ENCODE measurements around the gene FMN1. TPM values are rescaled to one million over a fixed set of nuclear protein-coding genes. Genes with fewer than 3 reads are reported as not detected.

FMN1 gene
- total RNA-seq, 1 experiment from 2014 or later: 4.5 TPM

GRCh38 chr15:32737304-32737703 is 457.2 kb downstream of the FMN1 start:
- CTCF ChIA-PET: no interaction called here
- POLR2A ChIA-PET: no interaction called here
- H3K27me3 Mint-ChIP-seq (ENCODE audit: low read depth): no peaks in the 10 kb centered on the region; the same call in 1 of the 2 replicates
- H3K27ac Mint-ChIP-seq: no peak overlapping the region
- peaks cover 7% of the 10 kb centered on the region for H3K4me1 Mint-ChIP-seq
- no peak overlapping the region for H3K4me3 Mint-ChIP-seq
- peaks cover 7% of the 10 kb centered on the region for H3K36me3 Mint-ChIP-seq
- H3K9me3 Mint-ChIP-seq: peaks cover 24% of the 10 kb centered on the region
- ATAC-seq (no peak), DNase-seq (ENCODE audit: low spot score) (no peak)
- no peak for TF ChIP-seq NR3C1 (CRISPR knock-in tag; conservative IDR thresholded peaks at IDR 0.05; ENCODE audit: low read depth)

DNA sequence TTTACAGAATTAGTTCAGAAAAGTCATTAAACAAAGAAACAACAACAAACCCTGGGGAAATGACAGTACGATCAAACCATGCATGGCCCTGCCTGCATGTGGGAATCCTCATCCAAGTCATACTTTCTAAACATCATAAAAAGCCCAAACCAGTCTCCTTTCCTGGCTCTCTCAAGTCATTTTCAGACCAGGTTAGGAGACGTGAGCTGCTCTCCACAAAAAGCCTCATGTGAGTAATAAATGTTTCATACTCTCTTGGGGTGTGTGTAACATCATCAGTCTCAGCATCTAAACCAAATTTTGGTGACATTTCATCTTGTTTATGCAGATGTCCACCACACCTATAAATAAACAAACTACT is 457.8 kb downstream of the FMN1 start:
- TF ChIP-seq, protein P1, sequence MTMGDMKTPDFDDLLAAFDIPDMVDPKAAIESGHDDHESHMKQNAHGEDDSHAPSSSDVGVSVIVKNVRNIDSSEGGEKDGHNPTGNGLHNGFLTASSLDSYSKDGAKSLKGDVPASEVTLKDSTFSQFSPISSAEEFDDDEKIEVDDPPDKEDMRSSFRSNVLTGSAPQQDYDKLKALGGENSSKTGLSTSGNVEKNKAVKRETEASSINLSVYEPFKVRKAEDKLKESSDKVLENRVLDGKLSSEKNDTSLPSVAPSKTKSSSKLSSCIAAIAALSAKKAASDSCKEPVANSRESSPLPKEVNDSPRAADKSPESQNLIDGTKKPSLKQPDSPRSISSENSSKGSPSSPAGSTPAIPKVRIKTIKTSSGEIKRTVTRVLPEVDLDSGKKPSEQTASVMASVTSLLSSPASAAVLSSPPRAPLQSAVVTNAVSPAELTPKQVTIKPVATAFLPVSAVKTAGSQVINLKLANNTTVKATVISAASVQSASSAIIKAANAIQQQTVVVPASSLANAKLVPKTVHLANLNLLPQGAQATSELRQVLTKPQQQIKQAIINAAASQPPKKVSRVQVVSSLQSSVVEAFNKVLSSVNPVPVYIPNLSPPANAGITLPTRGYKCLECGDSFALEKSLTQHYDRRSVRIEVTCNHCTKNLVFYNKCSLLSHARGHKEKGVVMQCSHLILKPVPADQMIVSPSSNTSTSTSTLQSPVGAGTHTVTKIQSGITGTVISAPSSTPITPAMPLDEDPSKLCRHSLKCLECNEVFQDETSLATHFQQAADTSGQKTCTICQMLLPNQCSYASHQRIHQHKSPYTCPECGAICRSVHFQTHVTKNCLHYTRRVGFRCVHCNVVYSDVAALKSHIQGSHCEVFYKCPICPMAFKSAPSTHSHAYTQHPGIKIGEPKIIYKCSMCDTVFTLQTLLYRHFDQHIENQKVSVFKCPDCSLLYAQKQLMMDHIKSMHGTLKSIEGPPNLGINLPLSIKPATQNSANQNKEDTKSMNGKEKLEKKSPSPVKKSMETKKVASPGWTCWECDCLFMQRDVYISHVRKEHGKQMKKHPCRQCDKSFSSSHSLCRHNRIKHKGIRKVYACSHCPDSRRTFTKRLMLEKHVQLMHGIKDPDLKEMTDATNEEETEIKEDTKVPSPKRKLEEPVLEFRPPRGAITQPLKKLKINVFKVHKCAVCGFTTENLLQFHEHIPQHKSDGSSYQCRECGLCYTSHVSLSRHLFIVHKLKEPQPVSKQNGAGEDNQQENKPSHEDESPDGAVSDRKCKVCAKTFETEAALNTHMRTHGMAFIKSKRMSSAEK (CRISPR knock-in tag; IDR thresholded peaks at IDR 0.05; ENCODE audit: borderline replicate concordance): no peak
- no peak for TF ChIP-seq NFE2L1 (CRISPR knock-in tag; IDR thresholded peaks at IDR 0.05)
- no peak for TF ChIP-seq ATF2 (CRISPR knock-in tag; IDR thresholded peaks at IDR 0.05; ENCODE audit: borderline replicate concordance, low read depth)
- TF ChIP-seq, protein P2, sequence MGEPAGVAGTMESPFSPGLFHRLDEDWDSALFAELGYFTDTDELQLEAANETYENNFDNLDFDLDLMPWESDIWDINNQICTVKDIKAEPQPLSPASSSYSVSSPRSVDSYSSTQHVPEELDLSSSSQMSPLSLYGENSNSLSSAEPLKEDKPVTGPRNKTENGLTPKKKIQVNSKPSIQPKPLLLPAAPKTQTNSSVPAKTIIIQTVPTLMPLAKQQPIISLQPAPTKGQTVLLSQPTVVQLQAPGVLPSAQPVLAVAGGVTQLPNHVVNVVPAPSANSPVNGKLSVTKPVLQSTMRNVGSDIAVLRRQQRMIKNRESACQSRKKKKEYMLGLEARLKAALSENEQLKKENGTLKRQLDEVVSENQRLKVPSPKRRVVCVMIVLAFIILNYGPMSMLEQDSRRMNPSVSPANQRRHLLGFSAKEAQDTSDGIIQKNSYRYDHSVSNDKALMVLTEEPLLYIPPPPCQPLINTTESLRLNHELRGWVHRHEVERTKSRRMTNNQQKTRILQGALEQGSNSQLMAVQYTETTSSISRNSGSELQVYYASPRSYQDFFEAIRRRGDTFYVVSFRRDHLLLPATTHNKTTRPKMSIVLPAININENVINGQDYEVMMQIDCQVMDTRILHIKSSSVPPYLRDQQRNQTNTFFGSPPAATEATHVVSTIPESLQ (CRISPR knock-in tag; IDR thresholded peaks at IDR 0.05): no peak
- no peak for TF ChIP-seq ATF1 (CRISPR knock-in tag; IDR thresholded peaks at IDR 0.05)
- TF ChIP-seq USF2 (CRISPR knock-in tag; IDR thresholded peaks at IDR 0.05): no peak
- H3K27ac Mint-ChIP-seq: no peak overlapping the region
- ChIA-PET POLR2A (no interaction called here), CTCF (interaction anchor here (1.3 kb wide), 1 partner anchor 200 kb away, joined by 3 read pairs; no protein-coding TSS in a partner anchor)
- ATAC-seq (no peak), DNase-seq (ENCODE audit: low spot score) (no peak)
- H3K4me3 Mint-ChIP-seq: no peak overlapping the region
- peaks cover 20% of the 10 kb centered on the region for H3K9me3 Mint-ChIP-seq
- no peaks in the 10 kb centered on the region; the same call in 1 of the 2 replicates for H3K27me3 Mint-ChIP-seq (ENCODE audit: low read depth)
- H3K4me1 Mint-ChIP-seq: peaks cover 7% of the 10 kb centered on the region
- H3K36me3 Mint-ChIP-seq: peaks cover 7% of the 10 kb centered on the region

GRCh38 chr15:32735989-32736700 is 458.4 kb downstream of the FMN1 start:
- ATAC-seq (no peak), DNase-seq (ENCODE audit: low spot score) (no peak)
- H3K9me3 Mint-ChIP-seq: peaks cover 15% of the 10 kb centered on the region
- ChIA-PET POLR2A (no interaction called here), CTCF (interaction anchor here (0.8 to 1.8 kb wide), 4 partner anchors 20 to 257 kb away, joined by 3 to 5 read pairs (median 4); no protein-coding TSS in a partner anchor)
- peaks cover 13% of the 10 kb centered on the region for H3K4me1 Mint-ChIP-seq
- no peaks in the 10 kb centered on the region; the same call in 1 of the 2 replicates for H3K27me3 Mint-ChIP-seq (ENCODE audit: low read depth)
- H3K4me3 Mint-ChIP-seq: no peak overlapping the region
- H3K27ac Mint-ChIP-seq: no peak overlapping the region
- TF ChIP-seq, protein P3, sequence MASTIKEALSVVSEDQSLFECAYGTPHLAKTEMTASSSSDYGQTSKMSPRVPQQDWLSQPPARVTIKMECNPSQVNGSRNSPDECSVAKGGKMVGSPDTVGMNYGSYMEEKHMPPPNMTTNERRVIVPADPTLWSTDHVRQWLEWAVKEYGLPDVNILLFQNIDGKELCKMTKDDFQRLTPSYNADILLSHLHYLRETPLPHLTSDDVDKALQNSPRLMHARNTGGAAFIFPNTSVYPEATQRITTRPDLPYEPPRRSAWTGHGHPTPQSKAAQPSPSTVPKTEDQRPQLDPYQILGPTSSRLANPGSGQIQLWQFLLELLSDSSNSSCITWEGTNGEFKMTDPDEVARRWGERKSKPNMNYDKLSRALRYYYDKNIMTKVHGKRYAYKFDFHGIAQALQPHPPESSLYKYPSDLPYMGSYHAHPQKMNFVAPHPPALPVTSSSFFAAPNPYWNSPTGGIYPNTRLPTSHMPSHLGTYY (CRISPR knock-in tag; IDR thresholded peaks at IDR 0.05): no peak
- no peak for TF ChIP-seq CBFB (CRISPR knock-in tag; IDR thresholded peaks at IDR 0.05; ENCODE audit: low read depth)
- TF ChIP-seq PRRX2 (CRISPR knock-in tag; IDR thresholded peaks at IDR 0.05): no peak
- TF ChIP-seq, protein P4, sequence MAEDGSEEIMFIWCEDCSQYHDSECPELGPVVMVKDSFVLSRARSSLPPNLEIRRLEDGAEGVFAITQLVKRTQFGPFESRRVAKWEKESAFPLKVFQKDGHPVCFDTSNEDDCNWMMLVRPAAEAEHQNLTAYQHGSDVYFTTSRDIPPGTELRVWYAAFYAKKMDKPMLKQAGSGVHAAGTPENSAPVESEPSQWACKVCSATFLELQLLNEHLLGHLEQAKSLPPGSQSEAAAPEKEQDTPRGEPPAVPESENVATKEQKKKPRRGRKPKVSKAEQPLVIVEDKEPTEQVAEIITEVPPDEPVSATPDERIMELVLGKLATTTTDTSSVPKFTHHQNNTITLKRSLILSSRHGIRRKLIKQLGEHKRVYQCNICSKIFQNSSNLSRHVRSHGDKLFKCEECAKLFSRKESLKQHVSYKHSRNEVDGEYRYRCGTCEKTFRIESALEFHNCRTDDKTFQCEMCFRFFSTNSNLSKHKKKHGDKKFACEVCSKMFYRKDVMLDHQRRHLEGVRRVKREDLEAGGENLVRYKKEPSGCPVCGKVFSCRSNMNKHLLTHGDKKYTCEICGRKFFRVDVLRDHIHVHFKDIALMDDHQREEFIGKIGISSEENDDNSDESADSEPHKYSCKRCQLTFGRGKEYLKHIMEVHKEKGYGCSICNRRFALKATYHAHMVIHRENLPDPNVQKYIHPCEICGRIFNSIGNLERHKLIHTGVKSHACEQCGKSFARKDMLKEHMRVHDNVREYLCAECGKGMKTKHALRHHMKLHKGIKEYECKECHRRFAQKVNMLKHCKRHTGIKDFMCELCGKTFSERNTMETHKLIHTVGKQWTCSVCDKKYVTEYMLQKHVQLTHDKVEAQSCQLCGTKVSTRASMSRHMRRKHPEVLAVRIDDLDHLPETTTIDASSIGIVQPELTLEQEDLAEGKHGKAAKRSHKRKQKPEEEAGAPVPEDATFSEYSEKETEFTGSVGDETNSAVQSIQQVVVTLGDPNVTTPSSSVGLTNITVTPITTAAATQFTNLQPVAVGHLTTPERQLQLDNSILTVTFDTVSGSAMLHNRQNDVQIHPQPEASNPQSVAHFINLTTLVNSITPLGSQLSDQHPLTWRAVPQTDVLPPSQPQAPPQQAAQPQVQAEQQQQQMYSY (CRISPR knock-in tag; IDR thresholded peaks at IDR 0.05): no peak
- no peak for TF ChIP-seq ZNF263 (CRISPR knock-in tag; IDR thresholded peaks at IDR 0.05; ENCODE audit: low read depth)
- H3K36me3 Mint-ChIP-seq: peaks cover 7% of the 10 kb centered on the region
